ENCODE data around the gene RALGPS1. TPM values are rescaled to one million over a fixed set of nuclear protein-coding genes. Genes with fewer than 3 reads are reported as not detected.

Gene RALGPS1
- total RNA-seq, 4 donors from 2014 or later, result 27.3 to 42.1 (median 39.1) TPM

- Histone ChIP-seq H3K27me3 (no peaks in the 10 kb centered on the region), H3K36me3 (no peaks in the 10 kb centered on the region), H3K4me1 (no peaks in the 10 kb centered on the region), H3K27ac (no peak overlapping the region), H3K9me3 (no peaks in the 10 kb centered on the region), H3K4me3 (replicated peaks in 1 of 3) (no peak overlapping the region)
- intact Hi-C loops (cut with DNase I), result no loop called here
- no peak for DNase-seq
- 83 to 90% methylated on average over 3 of the region's 3 CpGs for WGBS, 2 donors
- no peak for TF ChIP-seq POLR2A (IDR thresholded peaks at IDR 0.05)
These were observed 12.4 kb upstream of the RALGPS1 start for GRCh38 chr9:126902210-126902609.

DNA sequence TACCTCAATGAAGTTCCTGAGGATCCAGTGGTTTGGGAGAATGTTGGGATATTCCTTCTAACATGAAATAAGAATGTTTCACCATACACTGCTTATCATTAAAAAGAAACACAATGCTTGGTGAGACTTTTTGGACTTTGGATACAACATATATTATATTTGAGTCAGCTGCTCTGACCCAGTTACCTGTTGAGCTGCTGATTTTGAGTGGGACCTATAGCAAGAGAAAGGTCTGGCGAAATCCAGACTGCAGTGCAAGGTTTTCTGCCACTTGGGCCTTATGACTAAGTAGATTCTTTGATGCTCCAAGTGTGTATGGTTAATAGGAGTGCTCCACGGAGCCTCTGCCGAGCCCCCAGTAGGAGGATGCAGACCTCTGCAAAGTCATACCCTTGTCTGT lies 10.0 kb upstream of the RALGPS1 start:
- DNase-seq, result no peak
- intact Hi-C loops (cut with DNase I), result no loop called here
- no peaks in the 10 kb centered on the region for H3K9me3 ChIP-seq
- no peak for TF ChIP-seq CTCF (IDR thresholded peaks at IDR 0.05)
- no peak for TF ChIP-seq POLR2A (IDR thresholded peaks at IDR 0.05)
- no peak overlapping the region for H3K4me3 ChIP-seq (replicated peaks in 1 of 3)
- H3K36me3 ChIP-seq, result no peaks in the 10 kb centered on the region
- 84 to 85% methylated on average over 3 of the region's 3 CpGs for WGBS, 2 donors
- no peaks in the 10 kb centered on the region for H3K4me1 ChIP-seq
- H3K27ac ChIP-seq, result no peak overlapping the region
- H3K27me3 ChIP-seq, result no peaks in the 10 kb centered on the region

DNA sequence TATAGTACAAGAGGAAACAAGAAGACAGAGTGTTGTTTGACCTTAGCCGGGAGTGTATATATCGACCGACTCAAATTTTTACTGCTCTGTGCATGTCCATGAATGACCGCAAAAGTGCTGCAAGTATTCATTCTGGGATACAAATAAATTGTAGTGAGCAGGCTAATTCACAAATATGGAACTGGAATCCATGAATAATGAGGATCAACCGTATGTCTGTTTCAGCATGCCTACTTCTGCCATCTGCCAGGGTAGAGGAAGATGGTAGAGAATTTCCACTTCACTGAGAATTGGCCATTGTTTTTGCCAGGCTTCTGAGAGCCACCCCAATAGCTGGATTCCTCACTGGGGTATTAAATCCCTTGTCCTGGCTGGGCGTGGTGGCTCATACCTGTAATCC lies 8.5 kb upstream of the RALGPS1 start:
- Histone ChIP-seq H3K4me3 (replicated peaks in 1 of 3) (no peak overlapping the region), H3K27ac (no peak overlapping the region), H3K36me3 (no peaks in the 10 kb centered on the region), H3K9me3 (no peaks in the 10 kb centered on the region), H3K27me3 (no peaks in the 10 kb centered on the region), H3K4me1 (no peaks in the 10 kb centered on the region)
- TF ChIP-seq POLR2A (IDR thresholded peaks at IDR 0.05), result no peak
- no peak for TF ChIP-seq CTCF (IDR thresholded peaks at IDR 0.05)
- 73 to 79% methylated on average over 6 of the region's 6 CpGs for WGBS, 2 donors
- intact Hi-C loops (cut with DNase I), result no loop called here
- no peak for DNase-seq

DNA sequence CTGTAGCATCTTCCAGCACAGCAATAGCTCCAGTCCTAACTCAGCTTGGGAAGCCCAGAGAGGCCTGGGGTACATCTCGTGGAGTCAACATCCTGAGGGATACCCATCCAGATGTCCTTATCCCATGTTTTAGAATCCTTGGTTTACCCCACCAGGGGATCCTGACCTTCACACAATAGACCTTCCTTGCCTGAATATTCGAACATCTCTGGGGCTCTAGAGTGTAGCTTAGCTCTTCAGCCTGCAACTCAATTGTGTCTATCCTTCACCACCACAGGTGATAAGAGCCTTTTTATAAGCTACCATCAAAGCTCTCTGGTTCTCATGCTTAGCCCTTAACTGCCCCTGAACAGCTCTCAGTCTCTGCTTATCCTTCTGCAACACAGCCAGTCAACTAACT lies 7.5 kb upstream of the RALGPS1 start:
- no peak for DNase-seq
- Histone ChIP-seq H3K27ac (no peak overlapping the region), H3K4me3 (replicated peaks in 1 of 3) (no peak overlapping the region), H3K9me3 (no peaks in the 10 kb centered on the region), H3K36me3 (no peaks in the 10 kb centered on the region), H3K27me3 (no peaks in the 10 kb centered on the region), H3K4me1 (no peaks in the 10 kb centered on the region)
- no peak for TF ChIP-seq CTCF (IDR thresholded peaks at IDR 0.05)
- no peak for TF ChIP-seq POLR2A (IDR thresholded peaks at IDR 0.05)
- 76 to 77% methylated on average over 2 of the region's 2 CpGs for WGBS, 2 donors
- intact Hi-C loops (cut with DNase I), result no loop called here

- 3 to 6% methylated on average over 7 to 17 of the region's 43 CpGs for WGBS, 2 donors
- DNase-seq, result peak; percentile 89 to 94
- intact Hi-C loops (cut with DNase I), result no loop called here
These were observed 767 bp downstream of the RALGPS1 start for GRCh38 chr9:126915281-126915816.

More at GRCh38 chr9:126915281-126915816, 767 bp downstream of the RALGPS1 start:
- Histone ChIP-seq H3K27me3 (no peaks in the 10 kb centered on the region), H3K36me3 (no peaks in the 10 kb centered on the region), H3K4me3 (replicated peaks in 1 of 3) (peak overlapping the region in 2 of 3 donors; percentile 34 to 60), H3K27ac (peak overlapping the region in 1 of 3 donors; percentile 29), H3K4me1 (peaks cover 4 to 18% of the 10 kb centered on the region in 2 donors), H3K9me3 (no peaks in the 10 kb centered on the region)
- TF ChIP-seq POLR2A (IDR thresholded peaks at IDR 0.05) (peak in 1 of 2 donors; percentile 33), CTCF (IDR thresholded peaks at IDR 0.05) (no peak)
